HCT116 (cell line): ENCODE measurements around the gene SGMS2. TPM values are rescaled to one million over a fixed set of nuclear protein-coding genes. Genes with fewer than 3 reads are reported as not detected.
"Not testable (repeated sequence)": the region's sequence is repeated elsewhere in the genome, so short reads cannot be mapped to it uniquely, and the experiment has no call there.

Source experiments
- ATAC-seq: fragments of 200-7000 bp; cut with Tn5 transposase; 2 replicates; pipeline ENCODE4 v1.9.1; 2020; ENCODE audit warnings: mild to moderate bottlenecking, moderate library complexity
- BruUV-seq: library from RNA; stranded (reverse); fragments of 400-500 nt; replicated peaks from 2 replicates; lab custom pipeline; 2021; lab: Mats Ljungman, UMichigan
- CTCF ChIA-PET: fragments of 300-600 bp; sonication (Branson Sonifier 250); formaldehyde crosslinking; loops from one replicate; lab custom pipeline; 2021; ENCODE audit warnings: antibody characterized with exemption; lab: Charles Lee
- POLR2A ChIA-PET: fragments of 300-600, 350-600 bp; sonication (Branson Sonifier 250); formaldehyde crosslinking; loops from one replicate; lab custom pipeline; 2021; ENCODE audit warnings: antibody characterized with exemption; lab: Charles Lee
- RAD21 ChIA-PET, 2 experiments: fragments of 300-600 bp; sonication (Branson Sonifier 250); formaldehyde crosslinking; loops; one replicate each; lab custom pipeline; 2023; ENCODE audit warnings: low total read pairs in 2 of 2; ENCODE audit not compliant: uncharacterized antibody in 2 of 2, unreplicated experiment in 2 of 2, low non-redundant PET in 1 of 2; lab: Charles Lee
- DNase-seq: peaks from one replicate; pipeline ENCODE4 v3.0.0-alpha.2; 2010; ENCODE audit warnings: low read depth, low spot score
- H2AFZ ChIP-seq: fragments of 200-600 bp; shearing (Covaris generic), sonication (generic); 2 replicates; pipeline ENCODE4 v1.6.1; 2017; ENCODE audit warnings: low read depth, mixed run types, mixed read lengths, antibody characterized with exemption, low read length; ENCODE audit not compliant: poor library complexity, severe bottlenecking
- H3K27ac ChIP-seq: 2 replicates; pipeline ENCODE4 v1.5.1; 2012; ENCODE audit warnings: low read depth, low read length
- H3K27me3 ChIP-seq: fragments of 200-600 bp; sonication (generic); 2 replicates; pipeline ENCODE4 v1.6.1; 2016; ENCODE audit warnings: mixed run types, low read length, mixed read lengths; ENCODE audit not compliant: insufficient read depth
- H3K36me3 ChIP-seq, 2 experiments: fragments of 200-500 bp in 1 of 2; fragments of 200-600 bp in 1 of 2; sonication (Bioruptor generic) in 1 of 2; sonication (generic) in 1 of 2; 2 replicates each; pipeline versions ENCODE4 v1.5.1 to v1.6.1; 2014 to 2016; ENCODE audit warnings: low read length in 2 of 2, inconsistent platforms in 1 of 2, mixed read lengths in 1 of 2, mixed run types in 1 of 2; ENCODE audit not compliant: insufficient read depth in 2 of 2, control insufficient read depth in 1 of 2
- H3K4me1 ChIP-seq, 2 experiments: fragments of 200-600 bp in 1 of 2; sonication (generic) in 1 of 2; 2 replicates each; pipeline versions ENCODE4 v1.5.1 to v1.6.1; 2012 to 2017; ENCODE audit warnings: low read length in 2 of 2, inconsistent platforms in 1 of 2, mild to moderate bottlenecking in 1 of 2, mixed read lengths in 1 of 2, mixed run types in 1 of 2, moderate library complexity in 1 of 2; ENCODE audit not compliant: insufficient read depth in 2 of 2, control insufficient read depth in 1 of 2
- H3K4me2 ChIP-seq: fragments of 200-600 bp; sonication (generic); 2 replicates; pipeline ENCODE4 v1.6.1; 2017; ENCODE audit warnings: mixed run types, low read length, mixed read lengths
- H3K4me3 ChIP-seq, 2 experiments: fragments of 200-600 bp in 1 of 2; sonication (generic) in 1 of 2; replicated peaks in 1 of 2; 2 replicates each; pipeline ENCODE4 v1.5.1; 2011 to 2016; ENCODE audit warnings: low read length in 2 of 2, control low read depth in 1 of 2, low read depth in 1 of 2, mild to moderate bottlenecking in 1 of 2, mixed read lengths in 1 of 2, mixed run types in 1 of 2
- H3K79me2 ChIP-seq: fragments of 200-600 bp; sonication (generic); 2 replicates; pipeline ENCODE4 v1.6.1; 2017; ENCODE audit warnings: mild to moderate bottlenecking, mixed run types, low read length, moderate library complexity, mixed read lengths; ENCODE audit not compliant: insufficient read depth
- H3K9ac ChIP-seq: fragments of 200-600 bp; sonication (generic); 2 replicates; pipeline ENCODE4 v1.6.1; 2016; ENCODE audit warnings: low read length, mixed read lengths
- H3K9me2 ChIP-seq: fragments of 200-600 bp; sonication (generic), shearing (Covaris generic); 2 replicates; pipeline ENCODE4 v1.6.1; 2017; ENCODE audit warnings: mixed run types, mild to moderate bottlenecking, moderate library complexity; ENCODE audit not compliant: insufficient read depth
- H3K9me3 ChIP-seq, 2 experiments: fragments of 200-500 bp in 1 of 2; fragments of 200-600 bp in 1 of 2; sonication (Bioruptor generic) in 1 of 2; sonication (generic) in 1 of 2; 2 replicates each; pipeline ENCODE4 v1.6.1; 2014 to 2017; ENCODE audit warnings: low read length in 2 of 2, mixed read lengths in 2 of 2, inconsistent platforms in 1 of 2, low read depth in 1 of 2, mild to moderate bottlenecking in 1 of 2, mixed run types in 1 of 2, moderate library complexity in 1 of 2; ENCODE audit not compliant: control insufficient read depth in 1 of 2, insufficient read depth in 1 of 2
- H4K20me1 ChIP-seq: fragments of 200-600 bp; sonication (generic), shearing (Covaris generic); 2 replicates; pipeline ENCODE4 v1.6.1; 2017; ENCODE audit warnings: mixed run types, mild to moderate bottlenecking, moderate library complexity; ENCODE audit not compliant: insufficient read depth
- TCF7L2 ChIP-seq: IDR thresholded peaks from 2 replicates; pipeline ENCODE4 v1.7.0; 2011; ENCODE audit warnings: borderline replicate concordance, inconsistent platforms; ENCODE audit not compliant: insufficient read depth, insufficient read length; ENCODE audit errors: extremely low read depth
- intact Hi-C: fragments of 100-400 bp; cut with micrococcal nuclease; formaldehyde crosslinking; loops from 2 replicates; pipeline ENCODE4 v1.10.0; 2022
- total RNA-seq: library from RNA; stranded (reverse); gene quantifications from one replicate; pipeline ENCODE4 v1.2.1, GENCODE V29; 2021; ENCODE audit not compliant: unreplicated experiment

SGMS2 gene
- total RNA-seq, 1 experiment from 2014 or later = 36.6 TPM

DNA sequence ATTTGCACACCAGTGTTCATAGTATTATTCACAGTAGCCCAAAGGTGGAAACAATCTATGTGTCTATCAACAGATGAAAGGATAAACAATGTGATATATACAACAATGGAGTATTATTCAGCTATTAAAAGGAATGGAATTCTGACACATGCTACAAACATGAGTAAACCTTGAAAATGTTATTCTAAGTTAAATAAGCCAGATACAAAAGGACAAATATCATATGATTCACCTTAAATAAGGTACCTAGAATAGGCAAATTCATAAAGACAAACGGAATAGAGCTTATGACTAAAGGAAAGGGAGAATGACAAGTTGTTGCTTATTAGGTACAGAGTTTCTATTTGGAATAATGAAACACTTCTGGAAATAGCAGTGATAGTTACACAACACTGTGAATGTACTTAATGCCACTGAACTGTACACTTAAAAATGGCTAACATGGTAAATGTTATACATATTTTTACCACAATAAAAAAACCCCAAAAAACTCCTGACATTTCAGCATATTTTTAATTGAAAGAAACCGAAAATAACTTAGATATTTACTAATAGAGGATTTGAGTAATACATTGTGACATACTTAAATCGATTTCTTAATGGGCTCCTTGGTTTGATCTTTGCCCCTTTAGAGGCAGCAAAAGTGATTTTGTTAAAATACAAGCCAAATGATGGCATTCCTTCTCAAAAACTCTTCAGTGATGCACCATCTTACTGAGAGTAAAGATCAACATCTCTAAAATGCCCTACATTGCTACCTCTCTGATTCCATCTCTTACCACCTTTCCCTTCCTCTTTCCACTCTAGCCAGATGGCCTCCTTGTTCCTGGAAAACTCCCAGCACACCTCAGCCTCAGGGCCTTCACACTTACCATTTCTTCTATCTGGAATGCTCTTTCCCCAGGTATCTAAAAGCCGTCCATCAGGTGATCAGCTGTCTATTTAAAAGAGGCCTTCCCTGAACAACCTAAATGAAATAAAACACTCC, 98.0 kb downstream of the SGMS2 start (continued):
- TF ChIP-seq TCF7L2 = no peak
- TF ChIP-seq, all 23 proteins: peak for 0

DNA sequence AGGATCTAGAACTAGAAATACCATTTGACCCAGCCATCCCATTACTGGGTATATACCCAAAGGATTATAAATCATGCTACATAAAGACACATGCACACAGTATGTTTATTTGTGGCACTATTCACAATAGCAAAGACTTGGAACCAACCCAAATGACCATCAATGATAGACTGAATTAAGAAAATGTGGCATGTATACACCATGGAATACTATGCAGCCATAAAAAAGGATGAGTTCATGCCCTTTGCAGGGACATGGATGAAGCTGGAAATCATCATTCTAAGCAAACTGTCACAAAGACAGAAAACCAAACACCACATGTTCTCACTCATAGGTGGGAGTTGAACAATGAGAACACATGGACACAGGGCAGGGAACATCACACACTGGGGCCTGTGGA, 101.0 kb downstream of the SGMS2 start:
- DNase-seq, POLR2A ChIA-PET, H3K79me2 ChIP-seq, intact Hi-C loops, BruUV-seq, H3K4me2 ChIP-seq, CTCF ChIA-PET, H3K36me3 ChIP-seq, H4K20me1 ChIP-seq, H2AFZ ChIP-seq, H3K27me3 ChIP-seq, H3K4me3 ChIP-seq, H3K27ac ChIP-seq, H3K4me1 ChIP-seq, RAD21 ChIA-PET, H3K9me2 ChIP-seq, ATAC-seq, H3K9ac ChIP-seq, H3K9me3 ChIP-seq: not testable (repeated sequence)

DNA sequence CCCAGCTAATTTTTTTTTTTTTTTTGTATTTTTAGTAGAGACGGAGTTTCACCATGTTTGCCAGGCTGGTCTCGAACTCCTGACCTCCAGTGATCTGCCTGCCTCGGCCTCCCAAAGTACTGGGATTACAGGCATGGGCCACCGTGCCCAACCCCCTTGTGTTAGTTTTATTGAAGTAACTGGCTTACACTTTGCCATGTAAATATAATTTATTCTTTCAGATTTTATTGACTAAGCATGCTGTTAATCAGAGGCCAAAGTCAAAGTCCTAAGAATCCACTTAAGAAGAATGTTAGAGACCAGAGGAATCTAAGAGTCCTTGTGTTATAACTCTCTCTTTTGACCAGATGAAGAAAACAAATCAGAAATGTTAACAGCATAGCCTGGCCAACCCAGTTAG, 102.1 kb downstream of the SGMS2 start:
- H4K20me1 ChIP-seq, RAD21 ChIA-PET, H3K36me3 ChIP-seq, H3K27me3 ChIP-seq, POLR2A ChIA-PET, CTCF ChIA-PET, H2AFZ ChIP-seq, ATAC-seq, H3K9me2 ChIP-seq, H3K9ac ChIP-seq, DNase-seq, intact Hi-C loops, BruUV-seq, H3K4me2 ChIP-seq, H3K4me3 ChIP-seq, H3K79me2 ChIP-seq, H3K27ac ChIP-seq, H3K9me3 ChIP-seq: not testable (repeated sequence)
- H3K4me1 ChIP-seq = peaks cover 0 to 13% of the 10 kb centered on the region in 2 experiments; a peak in 1 of 4 replicates
